Liver (tissue), 9 donors: ENCODE measurements around the gene SLC25A21. TPM values are rescaled to one million over a fixed set of nuclear protein-coding genes. Genes with fewer than 3 reads are reported as not detected.

ENCODE experiments used
- DNase-seq: peaks from one replicate; pipeline ENCODE4 v3.0.0-alpha.2; 2017; ENCODE audit warnings: low spot score
- H3K27ac ChIP-seq, 2 donors: one replicate each; pipeline ENCODE4 v1.7.0; 2013; ENCODE audit warnings: inconsistent platforms in 2 of 2, low read length in 2 of 2, control low read depth in 1 of 2, low read depth in 1 of 2, mild to moderate bottlenecking in 1 of 2
- H3K27me3 ChIP-seq, 4 donors: one replicate each; pipeline versions ENCODE4 v1.6.1 to v1.7.0; 2013; ENCODE audit warnings: low read length in 3 of 4, inconsistent platforms in 1 of 4, mild to moderate bottlenecking in 1 of 4, moderate library complexity in 1 of 4; ENCODE audit not compliant: control insufficient read depth in 4 of 4, insufficient read depth in 4 of 4
- H3K36me3 ChIP-seq, 4 donors: one replicate each; pipeline versions ENCODE4 v1.6.1 to v1.7.0; 2013; ENCODE audit warnings: low read length in 3 of 4, mild to moderate bottlenecking in 3 of 4, low read depth in 1 of 4, moderate library complexity in 1 of 4; ENCODE audit not compliant: control insufficient read depth in 4 of 4, insufficient read depth in 3 of 4
- H3K4me1 ChIP-seq, 4 donors: one replicate each; pipeline versions ENCODE4 v1.6.1 to v1.7.0; 2013; ENCODE audit warnings: low read length in 3 of 4, mild to moderate bottlenecking in 3 of 4, moderate library complexity in 1 of 4; ENCODE audit not compliant: control insufficient read depth in 4 of 4, insufficient read depth in 4 of 4
- H3K4me3 ChIP-seq, 3 donors: one replicate each; pipeline versions ENCODE4 v1.6.1 to v1.7.0; 2013; ENCODE audit warnings: low read length in 3 of 3, control low read depth in 1 of 3, low read depth in 1 of 3, mild to moderate bottlenecking in 1 of 3
- H3K9ac ChIP-seq, 2 donors: one replicate each; pipeline ENCODE4 v1.7.0; 2013; ENCODE audit warnings: low read length in 2 of 2, mild to moderate bottlenecking in 2 of 2, moderate library complexity in 2 of 2, control low read depth in 1 of 2, low read depth in 1 of 2
- H3K9me3 ChIP-seq, 4 donors: one replicate each; pipeline versions ENCODE4 v1.6.1 to v1.7.0; 2013; ENCODE audit warnings: low read length in 3 of 4; ENCODE audit not compliant: control insufficient read depth in 4 of 4
- FOXA2 ChIP-seq: IDR thresholded peaks from 2 replicates; pipeline ENCODE4 v1.6.1; 2016; ENCODE audit warnings: antibody characterized with exemption
- GABPA ChIP-seq, 2 donors: IDR thresholded peaks in 1 of 2; conservative IDR thresholded peaks in 1 of 2; 2 replicates each; pipeline ENCODE4 v1.6.1; 2016; ENCODE audit warnings: antibody characterized with exemption in 2 of 2, mild to moderate bottlenecking in 1 of 2, moderate library complexity in 1 of 2
- HNF4A ChIP-seq, 2 donors: conservative IDR thresholded peaks; 2 replicates each; pipeline ENCODE4 v1.6.1; 2016; ENCODE audit warnings: antibody characterized with exemption in 2 of 2, mild to moderate bottlenecking in 2 of 2
- HNF4G ChIP-seq: IDR thresholded peaks from 2 replicates; pipeline ENCODE4 v1.6.1; 2016; ENCODE audit warnings: antibody characterized with exemption
- JUND ChIP-seq, 2 donors: IDR thresholded peaks; 2 replicates each; pipeline ENCODE4 v1.6.1; 2016; ENCODE audit warnings: antibody characterized with exemption in 2 of 2
- RAD21 ChIP-seq, 2 donors: IDR thresholded peaks; 2 replicates each; pipeline ENCODE4 v1.6.1; 2016; ENCODE audit warnings: antibody characterized with exemption in 2 of 2, mild to moderate bottlenecking in 2 of 2
- RXRA ChIP-seq, 2 donors: IDR thresholded peaks; 2 replicates each; pipeline ENCODE4 v1.6.1; 2017 to 2018; ENCODE audit warnings: antibody characterized with exemption in 2 of 2, mild to moderate bottlenecking in 1 of 2
- TAF1 ChIP-seq: conservative IDR thresholded peaks from 2 replicates; pipeline ENCODE4 v1.6.1; 2016; ENCODE audit warnings: antibody characterized with exemption, mild to moderate bottlenecking
- YY1 ChIP-seq: IDR thresholded peaks from 2 replicates; pipeline ENCODE4 v1.6.1; 2016; ENCODE audit warnings: antibody characterized with exemption, mild to moderate bottlenecking
- WGBS: extraction: QIAGEN DNeasy Blood & Tissue Kit; methylation state at CpG from one replicate; pipeline ENCODE4 v1.1.7; 2013; 5-methylcytosine and 5-hydroxymethylcytosine counted together
- polyA plus RNA-seq, 2 donors: library from polyadenylated mRNA; stranded (reverse) in 1 of 2; unstranded in 1 of 2; fragments of 200-250 nt in 1 of 2; fragments of >200 nt in 1 of 2; fragmentation: Nextera tagmentation in 1 of 2; extraction: Ambion mirVana in 1 of 2; gene quantifications; one replicate each; pipeline versions ENCODE4 v1.2.1 to v1.2.3, GENCODE V29; 2013 to 2015
- total RNA-seq, 2 donors: library from RNA; depleted of rRNA; stranded (reverse); fragments of >200 nt; gene quantifications; one replicate each; pipeline ENCODE4 v1.2.3, GENCODE V29; 2014
- TF ChIP-seq, protein P1 (sequence below): IDR thresholded peaks from 2 replicates; pipeline ENCODE4 v1.6.1; 2016; ENCODE audit warnings: antibody characterized with exemption
- TF ChIP-seq, protein P2 (sequence below): IDR thresholded peaks from 2 replicates; pipeline ENCODE4 v1.6.1; 2016; ENCODE audit warnings: antibody characterized with exemption
- TF ChIP-seq, protein P3 (sequence below): IDR thresholded peaks from 2 replicates; pipeline ENCODE4 v1.6.1; 2016; ENCODE audit warnings: antibody characterized with exemption, mild to moderate bottlenecking
- donor health status: healthy.
- donor health status: healthy.
- donor health status: healthy.
- donor health status: healthy.
- donor health status: healthy.

SLC25A21 gene
- total and polyA plus RNA-seq, 4 donors, result 0.13 to 24.3 (median 0.23) TPM

DNA sequence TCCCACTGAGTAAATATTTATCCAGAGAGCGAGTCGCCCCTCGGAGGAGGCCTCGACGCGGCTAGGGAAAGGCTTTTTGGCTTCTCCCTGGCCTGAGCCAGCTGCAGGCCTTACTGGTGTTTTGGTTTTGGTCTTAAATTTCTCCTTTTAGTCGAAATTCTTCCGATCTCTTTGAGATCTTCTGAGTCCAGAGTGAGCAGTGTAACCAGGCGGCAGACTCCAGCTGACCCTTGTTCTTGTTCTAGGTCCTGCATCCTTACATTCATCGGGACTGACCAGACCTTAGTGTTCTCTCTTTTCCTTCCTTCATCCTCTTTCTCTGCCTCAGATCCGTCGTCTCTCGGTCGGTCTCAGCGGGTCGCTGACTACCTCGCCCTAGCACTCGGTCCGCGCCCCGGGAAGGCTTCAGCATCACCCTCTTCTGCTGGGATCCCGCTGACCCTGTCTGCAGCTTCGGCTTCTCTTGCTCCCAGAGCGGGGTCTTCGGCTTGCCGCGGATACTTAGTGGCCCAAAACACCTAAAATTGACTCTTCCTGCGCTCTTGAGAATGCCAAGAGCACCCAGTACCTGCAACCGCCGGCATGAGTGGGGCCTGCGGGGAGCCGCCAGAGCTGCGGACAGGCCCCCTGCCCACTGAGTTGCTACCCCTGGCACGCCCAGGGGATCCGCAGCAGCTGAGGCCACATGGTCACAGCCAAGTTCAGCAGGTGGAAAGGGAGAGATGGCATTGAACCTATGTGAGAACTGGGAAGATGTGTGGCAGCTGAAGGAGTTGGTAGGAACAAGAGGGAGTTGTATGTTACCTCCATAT lies 513.2 kb downstream of the SLC25A21 start:
- Histone ChIP-seq H3K4me1 (peaks cover 17 to 47% (median 39%) of the 10 kb centered on the region in 4 donors), H3K36me3 (no peaks in the 10 kb centered on the region), H3K27me3 (peaks cover 2 to 51% (median 33%) of the 10 kb centered on the region in 4 donors), H3K9me3 (peaks cover 0 to 6% (median 0%) of the 10 kb centered on the region in 4 donors), H3K27ac (no peak overlapping the region), H3K4me3 (no peak overlapping the region), H3K9ac (no peak overlapping the region)
- DNase-seq, result no peak
- WGBS, result 6% methylated on average over 35 of the region's 35 CpGs
- TF ChIP-seq, protein P1, sequence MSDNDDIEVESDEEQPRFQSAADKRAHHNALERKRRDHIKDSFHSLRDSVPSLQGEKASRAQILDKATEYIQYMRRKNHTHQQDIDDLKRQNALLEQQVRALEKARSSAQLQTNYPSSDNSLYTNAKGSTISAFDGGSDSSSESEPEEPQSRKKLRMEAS, result no peak
- no peak for TF ChIP-seq HNF4A (conservative IDR thresholded peaks at IDR 0.05)
- TF ChIP-seq, protein P2, sequence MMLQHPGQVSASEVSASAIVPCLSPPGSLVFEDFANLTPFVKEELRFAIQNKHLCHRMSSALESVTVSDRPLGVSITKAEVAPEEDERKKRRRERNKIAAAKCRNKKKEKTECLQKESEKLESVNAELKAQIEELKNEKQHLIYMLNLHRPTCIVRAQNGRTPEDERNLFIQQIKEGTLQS, result no peak
- TF ChIP-seq, protein P3, sequence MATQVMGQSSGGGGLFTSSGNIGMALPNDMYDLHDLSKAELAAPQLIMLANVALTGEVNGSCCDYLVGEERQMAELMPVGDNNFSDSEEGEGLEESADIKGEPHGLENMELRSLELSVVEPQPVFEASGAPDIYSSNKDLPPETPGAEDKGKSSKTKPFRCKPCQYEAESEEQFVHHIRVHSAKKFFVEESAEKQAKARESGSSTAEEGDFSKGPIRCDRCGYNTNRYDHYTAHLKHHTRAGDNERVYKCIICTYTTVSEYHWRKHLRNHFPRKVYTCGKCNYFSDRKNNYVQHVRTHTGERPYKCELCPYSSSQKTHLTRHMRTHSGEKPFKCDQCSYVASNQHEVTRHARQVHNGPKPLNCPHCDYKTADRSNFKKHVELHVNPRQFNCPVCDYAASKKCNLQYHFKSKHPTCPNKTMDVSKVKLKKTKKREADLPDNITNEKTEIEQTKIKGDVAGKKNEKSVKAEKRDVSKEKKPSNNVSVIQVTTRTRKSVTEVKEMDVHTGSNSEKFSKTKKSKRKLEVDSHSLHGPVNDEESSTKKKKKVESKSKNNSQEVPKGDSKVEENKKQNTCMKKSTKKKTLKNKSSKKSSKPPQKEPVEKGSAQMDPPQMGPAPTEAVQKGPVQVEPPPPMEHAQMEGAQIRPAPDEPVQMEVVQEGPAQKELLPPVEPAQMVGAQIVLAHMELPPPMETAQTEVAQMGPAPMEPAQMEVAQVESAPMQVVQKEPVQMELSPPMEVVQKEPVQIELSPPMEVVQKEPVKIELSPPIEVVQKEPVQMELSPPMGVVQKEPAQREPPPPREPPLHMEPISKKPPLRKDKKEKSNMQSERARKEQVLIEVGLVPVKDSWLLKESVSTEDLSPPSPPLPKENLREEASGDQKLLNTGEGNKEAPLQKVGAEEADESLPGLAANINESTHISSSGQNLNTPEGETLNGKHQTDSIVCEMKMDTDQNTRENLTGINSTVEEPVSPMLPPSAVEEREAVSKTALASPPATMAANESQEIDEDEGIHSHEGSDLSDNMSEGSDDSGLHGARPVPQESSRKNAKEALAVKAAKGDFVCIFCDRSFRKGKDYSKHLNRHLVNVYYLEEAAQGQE, result no peak
- no peak for TF ChIP-seq TAF1
- no peak for TF ChIP-seq HNF4G
- no peak for TF ChIP-seq FOXA2
- TF ChIP-seq RXRA (IDR thresholded peaks at IDR 0.05), result no peak

DNA sequence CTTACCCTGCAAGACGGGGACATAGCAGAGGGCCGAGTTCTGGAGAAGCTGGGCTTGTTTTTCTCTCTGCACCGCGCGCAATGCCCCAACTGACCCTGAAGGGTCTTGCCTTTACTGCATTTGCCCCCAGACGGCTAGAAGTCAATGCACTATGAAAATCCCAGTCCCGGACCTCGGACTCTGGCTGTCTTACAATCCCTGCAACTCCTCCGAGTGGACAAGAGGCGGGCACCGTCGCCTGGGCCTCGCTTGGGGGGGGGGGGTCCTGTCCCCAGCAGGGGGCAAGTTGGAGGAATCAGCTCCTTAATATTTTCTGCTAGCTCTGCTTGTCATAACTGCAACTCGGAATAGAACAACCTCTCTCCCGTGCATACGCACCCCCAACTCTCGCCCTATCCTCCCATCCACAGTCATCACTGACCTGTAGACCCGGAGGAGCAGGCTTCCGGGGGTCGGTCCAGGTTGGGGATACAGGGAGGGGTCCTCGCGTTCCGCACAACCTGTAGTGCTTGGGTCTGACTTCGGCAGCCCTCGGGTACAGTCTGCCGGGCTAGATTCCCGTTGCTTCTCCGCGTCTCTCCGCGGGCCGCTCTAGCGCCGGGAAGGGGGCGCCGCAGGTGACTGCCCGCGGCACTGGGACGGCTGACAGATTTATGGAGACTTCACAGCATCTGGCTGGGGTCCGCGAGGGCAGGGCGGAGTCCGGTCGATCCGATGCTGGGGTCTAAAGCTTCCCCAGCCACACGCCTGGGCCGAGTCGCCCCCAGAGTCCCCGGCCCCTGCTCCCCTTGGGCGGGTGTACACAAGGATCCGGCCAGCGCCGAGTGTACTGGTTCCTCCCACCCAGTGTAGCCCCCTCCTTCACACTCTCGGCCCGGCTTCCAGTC lies 514.0 kb downstream of the SLC25A21 start:
- Histone ChIP-seq H3K36me3 (no peaks in the 10 kb centered on the region), H3K9ac (no peak overlapping the region), H3K9me3 (peaks cover 0 to 7% (median 0%) of the 10 kb centered on the region in 4 donors), H3K27me3 (peaks cover 4 to 54% (median 35%) of the 10 kb centered on the region in 4 donors), H3K27ac (no peak overlapping the region), H3K4me1 (peaks cover 14 to 39% (median 31%) of the 10 kb centered on the region in 4 donors), H3K4me3 (no peak overlapping the region)
- DNase-seq, result no peak
- no peak for TF ChIP-seq HNF4A (conservative IDR thresholded peaks at IDR 0.05)
- no peak for TF ChIP-seq RAD21 (IDR thresholded peaks at IDR 0.05)
- TF ChIP-seq RXRA (IDR thresholded peaks at IDR 0.05), result no peak
- no peak for TF ChIP-seq TAF1
- no peak for TF ChIP-seq YY1
- TF ChIP-seq GABPA (IDR thresholded peaks at IDR 0.05 in 1 of 2, conservative IDR thresholded peaks at IDR 0.05 in 1 of 2), result no peak
- no peak for TF ChIP-seq JUND (IDR thresholded peaks at IDR 0.05)
- TF ChIP-seq, protein P1, result no peak
- no peak for TF ChIP-seq HNF4G
- TF ChIP-seq, protein P2, result no peak
- TF ChIP-seq, protein P3, result no peak
- WGBS, result 5% methylated on average over 55 of the region's 55 CpGs
